Retina (tissue), 1 donor: ENCODE results near the gene KDM2A.

Experiments used
- DNase-seq: peaks from one replicate; pipeline ENCODE4 v3.0.0-alpha.2; 2016

Gene KDM2A

DNA sequence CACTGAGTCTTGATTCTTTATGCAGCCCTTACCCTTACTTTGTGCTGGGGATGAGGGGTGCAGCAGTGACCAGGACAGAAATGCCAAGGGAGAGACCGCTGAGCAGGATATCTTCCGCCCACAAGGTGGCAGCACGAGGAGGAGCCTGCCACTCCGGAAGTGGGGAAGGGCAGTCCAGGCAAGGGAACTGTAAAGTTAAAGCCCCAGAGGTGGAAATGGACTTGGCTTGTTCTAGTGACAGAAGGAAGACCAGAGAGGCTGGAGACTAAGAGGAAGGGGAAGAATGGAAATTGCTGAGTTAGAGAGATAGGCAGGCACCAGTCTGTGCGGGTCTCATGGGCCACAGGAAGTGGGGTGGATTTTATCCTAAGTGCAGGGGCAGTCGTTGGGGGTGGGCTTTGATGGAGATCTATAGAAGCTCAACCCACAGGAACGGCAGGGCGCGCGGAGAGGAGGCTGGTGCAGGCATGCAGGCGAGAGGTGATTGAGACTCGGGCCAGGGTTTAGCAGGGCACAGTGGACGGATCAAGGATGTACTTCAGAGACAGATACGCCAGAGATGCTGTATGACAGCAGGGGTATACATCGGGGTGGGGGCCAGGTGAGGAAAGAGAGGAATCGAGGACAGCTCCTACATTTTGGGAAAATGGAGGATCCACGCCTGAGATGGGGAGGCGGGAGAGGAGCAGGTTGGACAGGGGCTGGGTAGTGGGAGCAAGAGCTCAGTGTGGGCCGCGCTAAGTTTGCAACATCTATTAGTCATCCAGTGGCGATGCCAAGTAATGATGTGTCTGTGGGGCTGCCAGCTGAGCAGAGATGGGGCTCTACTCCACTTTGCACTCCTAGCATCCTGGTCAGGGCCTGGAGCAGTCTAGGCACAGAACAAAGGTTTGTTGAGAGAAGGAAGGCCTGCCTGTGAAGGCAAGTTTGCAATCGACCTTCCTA lies 143.9 kb downstream of the KDM2A start:
- peak; percentile 82 for DNase-seq

DNA sequence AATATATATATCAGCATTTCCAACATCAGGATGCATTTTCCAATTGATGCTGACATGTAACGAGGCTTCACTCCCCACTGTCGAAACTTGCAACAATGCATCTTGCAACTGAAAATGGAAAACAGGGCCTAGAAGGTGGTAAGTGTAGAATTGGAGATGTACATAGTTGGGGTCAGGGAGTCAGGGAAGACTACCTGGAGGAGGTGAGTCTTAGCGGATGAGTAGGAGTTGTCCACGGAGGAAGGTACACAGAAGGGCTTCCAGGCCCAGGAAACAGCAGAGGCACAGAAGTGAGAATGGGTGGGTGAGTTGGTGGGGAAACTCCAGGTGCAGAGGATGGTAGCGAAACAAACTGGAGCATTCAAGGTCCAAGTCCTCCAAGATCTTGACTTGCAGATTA lies 145.2 kb downstream of the KDM2A start:
- no peak for DNase-seq

DNA sequence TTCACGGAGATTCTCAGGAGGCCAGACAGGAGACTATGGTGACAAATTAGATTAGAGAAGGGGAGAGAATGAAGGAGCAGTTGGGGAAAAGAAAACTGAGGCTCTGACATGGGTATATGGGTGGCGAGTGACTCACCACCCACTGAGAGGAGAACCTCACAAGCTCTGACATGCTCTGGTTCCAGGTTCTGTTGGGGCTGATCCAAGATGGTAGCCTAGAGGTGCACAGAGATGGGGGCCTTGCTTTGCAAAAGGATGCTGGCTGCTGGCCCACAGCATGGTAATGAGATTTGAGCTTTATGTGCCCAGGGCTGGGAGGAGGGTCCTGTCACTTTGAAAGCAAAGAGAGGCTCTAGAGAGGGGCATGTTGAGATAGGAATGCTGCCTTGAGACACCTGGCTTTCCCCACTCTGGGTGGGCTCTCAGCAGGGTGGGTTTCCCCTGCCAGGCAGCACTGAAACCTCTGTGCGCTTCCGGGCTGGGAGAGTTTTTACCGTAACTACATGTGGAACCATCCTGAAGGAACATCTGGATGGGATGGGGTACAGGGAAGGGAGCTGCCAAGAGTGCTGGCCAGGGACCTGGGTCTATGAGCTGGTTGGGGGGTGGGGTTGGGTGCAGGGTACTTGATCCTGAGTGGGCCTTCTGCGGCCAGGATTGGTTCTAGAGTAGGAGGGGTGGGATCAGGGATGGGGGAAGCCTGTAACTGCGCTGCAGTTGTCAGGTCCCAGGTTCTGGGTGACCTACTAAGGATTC lies 146.0 kb downstream of the KDM2A start:
- no peak for DNase-seq

DNA sequence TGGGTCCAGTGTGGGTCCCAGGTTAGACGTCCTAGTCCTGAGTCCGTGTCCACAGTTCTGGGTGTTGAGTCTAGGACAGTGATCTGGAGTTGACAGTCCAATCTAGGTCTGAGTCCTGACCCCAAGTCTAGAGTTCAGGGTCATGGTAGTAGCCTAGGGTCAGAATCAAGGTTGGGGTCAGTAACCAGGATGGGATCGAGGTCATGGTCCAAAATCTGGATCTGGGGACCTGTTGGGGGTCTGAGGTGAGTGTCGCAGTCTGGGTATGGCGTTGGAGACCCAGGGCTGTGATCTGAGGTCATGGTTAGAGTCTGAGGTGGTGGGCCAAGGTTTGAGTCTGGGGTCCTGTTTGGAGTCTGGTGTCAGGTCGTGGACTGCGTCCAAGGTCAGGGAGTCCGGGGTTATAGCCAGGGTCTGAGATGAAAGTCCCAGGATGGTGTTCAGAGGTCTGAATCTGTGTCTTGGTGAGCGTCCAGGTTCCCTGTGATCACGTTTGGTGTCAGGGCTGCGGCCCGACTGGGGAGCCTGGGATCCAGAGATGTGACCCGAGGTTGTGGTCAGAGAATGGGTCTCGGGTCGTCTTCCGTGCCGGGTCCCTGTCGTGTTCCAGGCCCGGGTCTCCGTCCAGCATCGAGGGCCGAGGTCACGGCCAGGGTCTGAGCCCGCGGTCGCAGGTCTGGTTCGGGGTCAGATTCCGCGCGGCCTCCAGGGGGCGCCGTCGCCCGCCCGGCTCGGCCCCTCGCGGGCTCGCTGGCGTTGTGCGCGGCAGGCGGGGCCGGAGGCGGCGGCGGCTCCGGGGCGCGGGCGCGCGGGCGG lies 146.8 kb downstream of the KDM2A start:
- DNase-seq, result peak; percentile 84

DNA sequence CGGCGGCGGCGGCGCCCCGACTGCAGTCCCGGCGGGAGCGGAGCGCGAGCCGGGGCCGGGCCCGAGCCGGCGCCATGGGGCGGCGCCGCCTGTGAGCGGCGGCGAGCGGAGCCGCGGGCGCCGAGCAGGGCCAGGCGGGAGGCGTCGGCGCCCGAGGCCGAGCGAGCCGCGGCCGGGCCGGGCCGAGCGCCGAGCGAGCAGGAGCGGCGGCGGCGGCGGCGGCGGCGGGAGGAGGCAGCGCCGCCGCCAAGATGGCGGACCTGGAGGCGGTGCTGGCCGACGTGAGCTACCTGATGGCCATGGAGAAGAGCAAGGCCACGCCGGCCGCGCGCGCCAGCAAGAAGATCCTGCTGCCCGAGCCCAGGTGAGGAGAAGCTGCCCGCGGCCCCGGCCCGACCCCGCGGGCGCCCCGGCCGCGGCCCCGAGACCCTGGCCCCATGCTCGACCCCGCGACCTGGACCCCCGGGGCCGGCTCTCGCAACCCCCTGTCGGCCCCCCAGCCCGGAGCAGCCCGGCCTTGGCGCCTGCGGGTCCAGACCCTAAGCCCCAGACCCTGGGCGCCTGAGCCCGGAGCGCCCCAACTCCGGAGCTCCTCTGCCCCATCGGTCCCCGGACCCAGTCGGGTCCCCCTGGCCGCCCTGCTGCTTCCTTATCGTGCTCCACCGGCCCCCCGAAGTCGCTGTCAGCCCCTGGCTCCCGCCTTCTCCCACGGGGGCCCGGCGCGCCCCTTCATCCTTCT lies 147.6 kb downstream of the KDM2A start, which contains the start of gene GRK2:
GRK2 (plus strand) TSS at position 25 of the 739 bp plus-strand sequence; CDS start at position 252, 227 bp downstream.
- peak; percentile 30 for DNase-seq

DNA sequence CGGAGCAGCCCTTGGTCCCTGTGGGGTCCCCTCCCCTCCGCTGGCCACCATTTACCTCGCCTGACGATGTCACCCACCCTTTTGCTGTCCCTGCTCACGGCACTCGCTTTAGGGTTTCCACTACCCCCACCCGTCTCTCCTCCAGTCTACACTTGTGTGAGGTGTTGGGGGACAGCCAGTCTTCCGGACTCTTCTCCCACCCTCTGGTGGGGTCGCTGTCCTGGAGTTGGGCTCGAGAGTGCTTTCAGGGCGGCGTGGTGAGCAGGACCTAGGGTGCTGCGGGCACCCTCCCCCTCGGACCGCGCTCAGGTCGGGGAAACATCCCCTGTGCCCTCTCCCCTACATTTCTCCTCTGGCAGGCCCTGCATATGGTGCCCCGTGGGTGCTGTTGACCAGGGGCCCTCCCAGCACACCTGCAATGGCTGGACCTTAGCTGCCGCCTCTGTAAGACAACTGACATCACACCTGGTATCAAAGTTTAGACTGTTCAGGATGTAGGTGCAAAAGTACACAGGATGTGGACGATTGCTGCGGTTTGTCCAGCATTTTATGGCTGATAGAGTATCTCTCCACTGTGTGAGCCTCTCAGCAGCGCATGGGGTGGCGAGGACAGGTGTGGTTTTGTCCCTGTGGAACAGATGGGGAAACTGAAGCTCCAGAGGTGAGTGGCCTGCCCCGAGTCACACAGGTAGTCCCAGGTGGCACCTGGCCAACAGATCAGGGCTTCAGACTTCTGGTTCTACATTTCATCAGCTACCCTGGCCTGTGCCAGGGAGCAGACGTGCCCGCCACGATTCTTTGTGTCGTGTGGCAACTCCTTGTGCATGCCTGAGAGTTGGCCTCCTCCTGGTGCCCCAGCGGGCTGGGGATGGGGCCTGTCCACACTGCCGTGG lies 148.4 kb downstream of the KDM2A start:
- DNase-seq, result no peak

DNA sequence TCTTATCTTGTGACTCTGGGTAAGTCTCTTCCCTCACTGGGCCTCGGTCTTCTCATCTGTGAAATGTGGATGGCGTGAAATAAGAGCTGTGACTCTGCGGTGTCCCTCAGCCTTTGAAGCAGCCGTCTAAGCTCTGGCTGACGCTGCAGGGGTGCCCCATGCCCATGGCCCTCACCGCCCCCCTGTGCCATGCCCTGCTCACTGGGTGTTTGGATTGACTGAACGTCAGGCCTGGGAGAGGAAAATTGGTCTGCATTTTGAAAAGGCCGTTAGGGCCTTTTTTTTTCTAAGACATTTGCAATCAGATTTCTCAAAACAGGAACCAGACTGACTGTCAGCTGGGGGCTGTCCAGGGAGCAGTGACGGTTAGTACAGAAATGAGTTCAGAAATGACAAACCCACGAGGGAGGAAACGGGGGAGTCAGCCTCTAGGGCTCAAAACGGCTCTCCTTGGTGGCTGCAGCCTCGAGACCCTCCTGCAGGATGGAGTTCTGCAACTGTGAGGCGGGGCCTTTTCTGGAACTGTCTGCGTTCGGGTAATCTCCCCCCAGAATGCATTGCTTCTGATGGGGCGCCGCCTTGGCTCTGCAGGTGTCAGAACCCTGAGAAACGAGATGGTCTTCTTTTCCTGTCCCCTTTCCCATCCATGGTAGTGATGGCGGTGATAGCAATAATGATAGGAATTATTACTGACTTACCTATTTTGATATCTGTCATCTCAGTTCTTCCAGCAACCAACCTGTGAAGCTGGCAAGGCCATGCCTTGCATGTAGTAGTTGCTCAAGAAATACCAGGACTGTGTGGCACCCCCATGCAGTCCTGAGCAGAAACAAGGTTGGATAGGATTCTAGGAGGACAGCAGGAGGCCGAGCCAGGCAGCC lies 149.3 kb downstream of the KDM2A start:
- DNase-seq, result no peak

DNA sequence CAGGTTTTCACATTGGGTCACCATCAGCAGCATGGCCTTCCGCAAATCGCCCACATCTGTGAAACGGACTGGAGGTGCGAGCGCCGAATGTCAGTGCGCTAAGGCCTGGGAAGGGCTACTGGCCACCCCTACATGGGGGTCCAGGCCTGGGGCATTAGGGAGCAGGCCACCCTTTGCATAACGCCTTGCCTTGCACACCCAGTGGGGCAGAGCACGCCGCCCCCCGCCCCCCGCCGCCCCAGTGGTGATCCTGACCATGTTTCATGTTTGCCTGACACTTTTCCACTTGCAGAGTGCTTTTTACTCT lies 149.9 kb downstream of the KDM2A start:
- DNase-seq, result no peak

DNA sequence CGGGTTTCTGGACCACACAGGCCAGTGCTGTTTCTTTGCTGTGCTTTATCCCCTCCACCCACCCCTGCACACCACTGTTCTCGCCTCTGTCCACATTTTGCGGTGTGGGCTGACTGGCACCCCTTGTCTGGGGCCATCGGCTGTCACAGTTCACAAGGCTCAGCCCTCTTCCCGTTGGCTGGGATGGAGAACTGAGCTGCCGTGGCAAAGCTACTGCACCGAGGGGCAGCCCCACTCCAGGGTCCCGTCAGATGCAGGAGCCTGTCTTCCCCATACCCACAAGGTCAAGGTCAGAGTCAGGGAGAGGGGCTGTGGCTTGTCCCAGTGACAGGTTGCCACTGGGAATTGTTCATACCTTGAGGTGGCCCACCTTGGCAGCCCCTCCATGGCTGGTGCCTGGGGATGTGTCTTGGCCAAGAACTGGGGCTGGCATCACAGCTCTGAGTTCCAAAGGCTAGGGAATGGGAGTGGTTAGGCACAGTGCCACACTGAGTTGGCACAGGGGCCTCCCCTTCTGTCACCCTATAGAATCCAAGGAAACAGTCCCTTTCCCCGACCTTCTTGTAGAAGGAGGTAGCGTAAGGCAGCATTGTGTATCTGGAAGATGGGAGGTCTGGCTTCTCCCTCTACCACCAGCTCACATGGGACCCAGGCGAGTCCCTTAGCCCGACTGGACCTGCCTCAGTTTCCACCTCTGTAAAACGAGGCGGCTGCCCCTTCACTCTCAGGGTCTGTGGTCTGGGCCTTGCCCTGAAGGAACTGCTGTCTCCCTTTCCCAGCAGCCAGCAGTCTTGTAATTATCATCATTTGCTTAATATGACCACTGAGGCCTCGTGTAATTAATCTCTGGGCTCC lies 150.6 kb downstream of the KDM2A start:
- no peak for DNase-seq

DNA sequence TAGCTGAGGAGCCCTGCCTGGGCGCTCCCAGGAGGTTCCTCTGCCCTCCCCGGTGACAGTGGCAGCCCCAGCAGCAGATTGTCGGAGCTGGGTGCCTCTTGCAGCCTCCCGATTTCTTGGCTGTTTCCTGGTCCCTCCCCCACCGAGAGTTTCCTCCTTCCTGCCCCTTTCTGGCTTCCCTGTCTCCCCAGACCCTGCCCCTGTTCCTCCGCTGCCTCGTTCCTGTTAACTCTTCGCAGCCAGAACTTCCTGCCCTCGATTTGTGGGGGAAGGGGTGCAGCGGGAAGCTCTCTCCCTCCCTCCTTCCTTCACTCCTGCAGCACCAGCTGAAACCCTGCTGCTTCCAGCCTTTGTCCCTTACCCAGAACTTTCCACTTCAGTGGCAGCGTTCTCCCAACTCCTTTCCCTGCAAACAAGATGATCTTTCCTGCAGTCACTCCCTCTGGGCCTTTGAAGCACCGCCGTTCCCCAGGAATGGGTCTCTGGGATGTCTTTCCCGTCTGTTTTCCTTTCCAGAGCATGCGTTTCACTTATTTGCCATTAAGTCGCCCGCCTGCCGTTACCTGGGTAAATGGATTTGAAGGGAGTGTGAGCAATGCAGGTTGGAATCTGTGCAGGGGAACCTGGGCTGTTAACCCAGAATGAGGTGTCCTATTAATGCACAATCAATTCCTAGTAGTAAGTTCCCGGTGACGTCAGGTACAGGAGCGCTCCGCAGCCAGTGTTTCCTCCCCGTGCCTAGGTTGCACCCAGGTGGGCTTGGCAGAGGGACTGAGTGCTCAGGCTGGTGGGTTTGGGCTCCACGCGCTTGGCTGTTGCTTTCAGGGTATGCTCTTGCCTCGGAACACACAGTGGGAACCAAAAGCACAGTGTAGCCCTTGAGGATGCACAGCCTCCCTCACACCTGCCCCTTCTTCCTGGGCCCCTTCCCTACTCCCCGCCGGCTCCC lies 151.5 kb downstream of the KDM2A start:
- peak; percentile 65 for DNase-seq

DNA sequence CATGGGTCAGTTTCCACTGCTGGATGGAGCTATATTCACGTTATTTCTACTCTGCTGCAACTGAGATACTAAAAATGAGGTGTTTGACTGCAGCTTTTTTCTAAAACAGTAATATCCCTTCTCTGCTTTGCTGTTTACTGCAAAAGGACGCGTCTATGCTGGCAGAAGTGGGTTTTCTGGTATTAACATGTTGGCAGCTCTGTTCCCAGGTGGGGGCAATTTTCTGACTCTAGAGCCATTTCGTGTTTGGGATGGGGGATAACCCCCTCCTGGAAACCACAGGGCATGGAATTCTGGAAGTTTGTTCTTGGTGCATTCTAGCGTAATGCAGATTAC lies 152.1 kb downstream of the KDM2A start:
- no peak for DNase-seq

DNA sequence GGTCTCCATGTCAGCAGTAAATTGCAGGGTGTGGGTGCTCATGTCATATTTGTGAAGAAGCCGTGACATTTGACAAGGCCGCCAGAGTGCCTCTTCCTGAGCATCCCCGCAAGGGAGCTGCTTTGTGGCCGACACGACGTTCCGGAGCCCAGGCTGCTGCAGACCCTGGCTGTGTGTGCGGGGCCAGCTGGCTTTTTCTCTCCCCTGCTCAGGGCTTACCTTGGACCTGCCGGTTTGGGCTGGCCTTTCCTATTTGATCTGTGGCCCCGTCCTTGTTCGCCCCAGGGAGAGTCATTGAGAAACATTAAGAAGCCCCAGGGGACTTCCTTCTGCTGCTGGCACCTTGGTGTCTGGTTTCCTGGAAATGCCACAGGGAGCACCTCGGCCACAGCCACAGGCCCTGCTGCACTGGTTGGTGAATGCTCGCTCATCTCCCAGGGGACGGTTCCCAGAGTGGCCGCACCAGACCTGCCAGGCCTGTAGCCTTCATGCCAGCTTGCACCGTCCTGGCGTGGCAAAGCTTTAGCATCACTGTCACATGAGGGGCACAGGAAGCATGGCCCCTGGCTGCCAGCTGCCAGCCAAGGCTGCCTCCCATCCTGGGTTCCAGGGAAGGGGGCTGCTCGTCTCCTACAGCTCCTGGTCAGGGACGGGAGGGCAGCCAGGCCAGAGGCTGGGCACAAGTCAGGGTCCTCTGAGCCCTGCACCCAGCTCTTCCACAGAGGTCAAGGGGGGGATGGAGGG lies 152.7 kb downstream of the KDM2A start:
- DNase-seq, result peak; percentile 43

DNA sequence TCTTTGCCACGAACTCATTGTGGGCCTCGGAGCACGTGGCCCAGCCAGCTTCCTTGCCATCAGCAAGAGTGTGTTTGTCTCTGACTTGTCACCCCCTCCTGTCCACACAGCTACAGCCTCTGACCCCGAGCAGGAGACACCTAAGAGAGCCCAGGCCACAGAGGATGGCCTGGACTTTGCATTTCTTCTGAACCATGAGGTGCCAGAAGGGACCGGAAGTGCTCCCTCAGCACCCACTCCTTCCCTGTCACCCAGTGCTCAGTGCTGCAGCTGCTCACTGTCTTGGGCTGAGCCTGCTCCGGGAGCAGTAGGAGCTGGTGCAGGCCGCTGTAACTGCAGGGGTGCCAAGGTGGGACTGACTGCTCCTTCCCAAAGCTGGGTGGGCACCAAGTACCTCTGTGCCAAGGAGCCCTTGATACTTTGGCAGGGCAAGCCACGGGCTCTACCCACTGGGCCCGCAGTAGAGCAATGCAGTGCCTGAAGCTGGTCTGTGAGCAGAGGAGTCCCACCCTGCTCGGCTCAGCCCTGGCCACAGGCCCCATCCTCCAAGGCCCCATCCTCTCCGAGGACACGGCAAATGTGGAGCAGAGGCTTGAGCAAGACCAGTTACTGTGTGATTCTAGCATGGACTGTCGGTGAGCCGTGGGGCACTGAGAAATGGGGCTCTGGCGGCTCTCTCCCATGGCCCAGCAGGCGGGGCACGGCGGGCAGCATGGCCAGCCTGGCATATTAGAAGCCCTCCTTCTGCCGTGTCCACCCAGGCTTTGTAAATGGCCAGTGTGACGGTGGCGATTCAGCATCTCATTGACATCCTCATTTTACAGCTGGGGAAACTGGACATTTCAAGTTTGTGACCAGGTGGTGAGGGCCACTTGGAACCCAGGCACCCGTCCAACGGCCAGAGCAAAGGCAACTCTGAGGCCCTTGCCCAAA lies 153.5 kb downstream of the KDM2A start:
- DNase-seq, result no peak

DNA sequence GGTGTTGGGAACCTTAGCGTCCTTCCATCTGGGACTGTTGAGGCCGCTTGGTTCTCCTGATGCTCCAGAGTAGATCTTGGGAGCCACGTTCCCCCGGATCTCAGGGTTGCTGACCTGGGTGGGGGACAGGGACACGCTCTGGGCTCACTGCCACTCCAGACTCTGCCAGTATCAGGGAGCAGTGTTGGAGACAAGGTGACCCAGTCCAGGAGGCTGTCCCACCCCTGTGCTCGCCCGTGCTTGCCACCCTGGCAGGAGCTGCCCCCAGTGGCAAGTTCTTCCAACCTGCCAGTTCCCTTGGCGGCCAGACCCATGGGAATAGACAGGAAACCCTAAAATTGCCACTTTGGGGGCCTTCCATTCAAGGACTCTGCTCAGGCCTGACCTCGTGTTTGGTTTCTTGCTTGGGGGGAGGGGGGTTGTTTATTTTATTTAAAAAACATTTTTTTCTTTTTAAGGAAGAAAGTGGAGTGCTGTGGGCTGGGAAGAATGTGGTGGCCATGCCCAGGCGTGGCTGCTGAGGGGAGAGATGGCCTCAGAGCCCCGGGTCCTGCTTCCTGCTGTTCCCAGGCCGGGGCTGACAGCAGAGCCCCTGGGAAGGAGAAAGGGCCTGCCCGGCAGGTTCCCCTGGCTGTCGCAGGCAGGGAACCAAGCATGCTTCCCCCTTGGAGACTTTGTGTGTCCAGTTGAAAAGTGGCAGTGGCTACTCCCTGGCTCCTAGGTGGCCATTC lies 154.4 kb downstream of the KDM2A start:
- no peak for DNase-seq

DNA sequence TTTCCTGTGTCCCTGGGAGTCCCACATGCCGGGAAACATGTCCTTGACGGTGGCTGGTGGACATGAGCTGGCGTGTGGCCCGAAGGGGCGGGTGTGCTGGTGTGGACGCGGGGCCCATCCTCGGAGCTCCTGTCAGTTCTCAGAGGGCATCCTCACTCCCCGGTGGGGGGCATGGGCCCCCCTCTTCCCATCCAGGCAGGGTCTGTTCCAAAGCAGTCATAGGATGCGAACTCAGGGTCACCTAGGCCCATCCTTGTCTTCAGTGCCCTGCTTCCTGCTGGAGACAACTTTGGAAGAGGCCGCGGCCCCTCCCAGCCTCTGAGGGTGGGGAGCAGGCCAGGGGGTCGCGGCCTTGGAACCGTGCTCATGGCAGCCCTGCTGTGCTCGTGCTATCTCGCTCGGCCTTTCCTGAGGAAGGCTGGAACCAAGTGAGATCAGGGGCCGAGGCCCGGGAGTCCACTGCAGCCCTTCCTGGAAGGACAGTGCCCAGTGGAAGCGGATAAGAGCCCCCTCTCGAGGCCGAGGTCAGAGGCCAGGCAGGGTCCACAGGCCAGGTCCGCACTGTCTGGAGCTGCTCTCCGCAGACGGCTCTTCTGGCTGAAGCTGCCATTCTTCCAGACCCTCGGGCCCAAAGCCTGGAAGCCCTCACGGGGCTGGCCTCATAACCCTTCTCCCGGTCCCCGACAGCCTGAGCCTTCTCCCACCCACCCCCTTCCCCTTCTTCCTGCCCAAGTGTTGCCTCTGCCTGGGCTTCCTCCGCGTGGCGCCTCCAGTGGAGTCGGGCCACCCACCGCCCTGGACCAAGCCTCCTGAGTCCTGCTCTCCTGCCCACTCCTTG lies 155.9 kb downstream of the KDM2A start:
- DNase-seq, result no peak
